ENCODE data around the gene ARRB1.
A peak's percentile ranks its signal among the peaks of the same experiment; 100 is the strongest.
"Not testable (repeated sequence)": the region's sequence is repeated elsewhere in the genome, so short reads cannot be mapped to it uniquely, and the experiment has no call there.

ARRB1 gene

DNA sequence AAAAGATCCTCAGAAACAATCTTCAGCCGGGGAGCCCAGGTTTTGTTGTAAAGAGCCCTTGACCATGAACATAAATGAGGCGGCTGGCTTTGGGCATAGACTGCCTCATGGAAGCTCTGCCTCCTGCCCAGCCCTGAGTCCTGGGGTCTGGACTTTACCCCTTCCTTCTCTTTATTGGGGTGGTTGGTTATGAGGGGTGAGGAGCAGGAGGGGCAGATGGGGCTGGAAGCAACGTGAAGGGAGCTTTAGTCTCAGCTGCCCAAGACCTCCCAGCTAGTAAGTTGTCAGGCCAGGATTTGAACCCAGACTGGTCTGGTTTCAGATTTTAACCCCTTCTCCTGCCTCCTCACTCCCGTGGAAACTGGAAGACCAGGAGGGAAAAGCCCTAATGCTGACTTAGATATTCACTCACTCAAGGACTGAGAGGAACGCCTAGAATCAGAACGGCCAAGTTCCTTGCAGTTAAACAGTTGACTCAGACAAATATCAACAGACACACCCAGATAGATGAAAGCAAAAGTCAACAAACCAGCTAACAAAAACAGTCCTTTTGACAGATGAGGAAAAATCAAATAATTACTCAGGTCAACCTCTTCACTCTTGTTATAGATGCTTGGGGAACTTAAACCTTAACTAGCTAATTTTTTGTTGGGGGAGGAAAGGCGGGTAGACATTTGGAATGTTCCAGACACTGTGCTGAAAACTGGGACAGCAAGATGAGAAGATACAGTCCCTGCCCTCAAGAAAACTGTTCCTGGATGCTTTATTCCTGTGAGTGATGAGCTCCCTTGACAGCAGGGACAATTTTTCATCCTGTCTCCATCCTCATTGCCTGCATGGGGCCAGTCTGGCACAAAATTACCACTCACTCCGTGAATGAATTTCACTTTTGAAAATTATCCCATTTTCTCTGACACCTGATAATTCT is 20.8 kb upstream of the ARRB1 start:
- DNase-seq (ENCODE audit: low spot score) = no peak

DNA sequence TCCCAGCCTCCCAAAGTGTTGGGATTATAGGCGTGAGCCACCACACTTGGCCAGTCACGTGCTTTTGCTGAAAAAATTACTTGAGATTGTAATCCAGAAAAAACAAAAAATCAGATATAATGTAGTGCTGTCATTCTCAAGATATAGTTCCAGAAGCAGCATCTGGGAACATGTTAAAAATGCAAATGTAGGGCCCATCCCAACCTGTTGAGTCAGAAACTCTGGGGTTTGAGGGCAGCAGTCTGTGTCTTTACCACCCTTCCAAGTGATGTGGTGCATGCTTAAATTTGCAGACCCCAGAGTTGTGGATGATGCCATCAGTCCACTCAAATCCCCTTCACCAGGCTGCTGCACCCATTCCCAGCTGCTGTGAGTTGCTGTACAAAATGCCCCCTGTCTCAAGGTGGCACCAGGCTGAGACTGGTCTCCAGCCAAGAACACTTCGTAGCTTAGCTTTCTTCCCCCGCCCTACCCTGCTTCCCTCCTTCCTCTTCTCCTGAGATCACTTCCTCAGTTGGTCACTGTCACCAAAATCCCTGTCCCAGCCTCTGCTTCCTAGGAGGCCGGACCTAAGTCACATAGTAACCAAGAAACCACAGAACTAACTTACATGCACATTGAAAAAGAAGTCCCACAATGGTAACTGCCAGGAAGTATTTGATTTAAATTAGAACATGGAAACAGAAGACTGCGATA is 18.2 kb upstream of the ARRB1 start:
- no peak for DNase-seq (ENCODE audit: low spot score)

DNA sequence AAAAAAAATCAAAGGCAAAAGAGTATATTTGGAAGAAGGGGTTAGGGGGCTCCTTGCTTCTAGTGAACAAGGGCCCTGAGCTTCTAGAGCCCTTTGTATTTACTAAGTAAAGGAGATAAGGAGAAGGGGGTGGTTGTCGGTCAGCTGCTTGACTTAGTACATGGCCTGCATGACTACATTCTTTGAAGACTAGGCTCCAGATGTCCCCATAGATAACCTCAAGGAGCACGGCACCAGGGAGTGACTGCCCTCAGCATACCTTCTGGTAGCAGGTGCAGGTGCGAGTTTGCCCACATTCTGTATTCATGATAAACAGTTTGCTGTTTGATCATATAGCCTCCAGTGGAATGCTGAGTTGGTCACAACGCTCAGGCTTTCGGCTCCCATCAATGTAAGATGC is 15.4 kb upstream of the ARRB1 start:
- DNase-seq (ENCODE audit: low spot score) = not testable (repeated sequence)

DNA sequence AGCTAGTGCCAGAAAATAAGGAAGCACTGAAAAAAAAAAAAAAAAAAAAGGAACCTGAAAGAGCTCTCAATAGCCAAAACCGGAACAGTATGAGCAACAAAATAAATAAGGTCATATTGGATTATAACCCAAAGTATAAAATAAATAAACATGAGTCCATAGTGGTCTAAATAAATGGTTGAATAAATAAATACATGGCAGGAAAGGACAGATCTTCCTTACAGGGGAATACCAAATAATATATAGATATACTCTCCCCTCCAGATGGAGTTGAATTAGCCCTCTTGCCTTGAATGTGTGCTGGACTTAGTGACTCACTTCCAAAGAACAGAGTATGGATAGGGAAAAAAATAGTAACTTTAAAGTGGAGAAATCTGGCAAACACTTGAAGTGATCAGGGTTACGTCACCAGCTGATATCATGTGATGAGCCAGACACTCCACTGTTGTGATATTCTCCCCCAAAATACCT is 14.3 kb upstream of the ARRB1 start:
- no peak for DNase-seq (ENCODE audit: low spot score)

DNA sequence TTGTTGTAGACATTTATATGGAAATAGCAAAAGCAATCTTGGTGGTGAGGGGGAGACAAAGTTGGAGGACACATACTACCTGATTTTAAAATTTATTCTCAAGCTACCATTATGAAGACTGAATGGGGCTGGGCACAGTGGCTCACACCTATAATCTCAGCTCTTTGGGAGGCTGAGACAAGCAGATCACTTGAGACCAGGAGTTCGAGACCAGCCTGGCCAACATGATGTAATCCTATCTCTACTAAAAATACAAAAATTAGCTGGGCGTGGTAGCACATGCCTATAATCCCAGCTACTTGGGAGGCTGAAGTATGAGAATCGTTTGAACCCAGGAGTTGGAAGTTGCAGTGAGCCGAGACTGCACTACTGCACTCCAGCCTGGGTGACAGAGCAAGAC is 10.8 kb upstream of the ARRB1 start:
- not testable (repeated sequence) for DNase-seq (ENCODE audit: low spot score)

DNA sequence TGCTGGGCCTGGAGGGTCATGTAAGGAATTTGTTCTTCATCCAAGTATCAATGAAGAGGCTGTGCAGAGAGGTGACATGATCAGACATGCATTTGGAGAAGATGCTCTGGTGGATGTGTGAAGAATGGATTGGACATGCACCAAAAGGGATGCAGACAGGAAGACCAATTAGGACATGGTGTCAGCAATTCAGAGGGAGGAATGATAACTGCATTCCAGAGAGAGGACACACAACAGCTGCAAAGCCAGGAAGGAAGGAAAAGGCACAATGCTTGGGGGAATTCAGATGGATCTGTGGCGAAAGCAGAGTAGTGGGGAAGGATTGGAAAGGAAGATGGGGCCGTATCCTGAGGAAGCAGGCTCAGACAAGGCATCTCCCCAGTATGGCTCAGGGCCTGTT is 5.2 kb upstream of the ARRB1 start:
- no peak for DNase-seq (ENCODE audit: low spot score)

DNA sequence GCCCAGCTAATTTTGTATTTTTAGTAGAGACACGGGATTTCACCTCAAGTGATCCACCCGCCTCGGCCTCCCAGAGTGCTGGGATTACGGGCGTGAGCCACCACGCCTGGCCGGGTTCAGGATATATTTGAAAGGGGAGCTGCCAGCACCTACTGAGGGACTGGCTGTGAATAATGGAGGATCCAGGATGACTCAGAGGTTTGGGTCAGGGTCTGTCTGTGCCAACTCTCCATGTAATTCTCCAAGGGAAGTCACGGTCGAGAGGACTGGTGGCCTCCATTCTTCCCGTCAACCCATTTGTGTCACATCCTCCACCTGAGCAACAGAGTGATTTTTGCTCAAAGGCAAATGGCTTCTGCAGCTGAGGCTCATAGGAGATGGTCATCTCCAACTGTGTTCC is 3.6 kb upstream of the ARRB1 start:
- DNase-seq (ENCODE audit: low spot score) = no peak

DNA sequence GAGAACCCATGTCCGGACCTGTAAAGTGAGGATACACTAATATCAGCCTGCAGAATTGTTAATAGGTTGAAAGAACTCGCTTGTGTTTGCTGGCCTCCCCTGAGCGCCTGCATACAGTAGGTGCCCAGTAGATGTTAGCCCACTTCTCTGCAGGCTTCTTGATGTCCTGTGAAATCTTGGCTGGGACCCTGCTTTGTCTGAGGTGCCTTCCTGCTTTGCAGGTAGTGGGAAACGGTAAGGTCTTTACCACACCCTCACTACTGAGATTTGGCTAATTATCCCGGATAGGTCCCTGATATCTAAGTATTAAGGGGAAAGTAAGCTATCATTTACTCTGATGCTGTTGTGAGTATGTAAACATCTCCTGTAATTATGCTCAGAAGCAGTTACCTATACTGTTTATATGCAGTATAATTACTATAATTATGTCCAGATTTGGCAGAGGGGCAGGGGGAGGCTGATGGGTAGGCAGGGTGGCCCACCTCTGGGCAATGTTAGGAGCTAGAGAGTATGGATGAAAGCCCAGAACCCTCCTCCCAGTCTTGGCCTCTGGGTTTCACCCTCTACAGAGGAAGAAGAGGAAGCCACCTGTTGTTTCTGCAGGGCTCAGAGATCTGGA is 1.2 kb upstream of the ARRB1 start:
- DNase-seq (ENCODE audit: low spot score) = no peak

DNA sequence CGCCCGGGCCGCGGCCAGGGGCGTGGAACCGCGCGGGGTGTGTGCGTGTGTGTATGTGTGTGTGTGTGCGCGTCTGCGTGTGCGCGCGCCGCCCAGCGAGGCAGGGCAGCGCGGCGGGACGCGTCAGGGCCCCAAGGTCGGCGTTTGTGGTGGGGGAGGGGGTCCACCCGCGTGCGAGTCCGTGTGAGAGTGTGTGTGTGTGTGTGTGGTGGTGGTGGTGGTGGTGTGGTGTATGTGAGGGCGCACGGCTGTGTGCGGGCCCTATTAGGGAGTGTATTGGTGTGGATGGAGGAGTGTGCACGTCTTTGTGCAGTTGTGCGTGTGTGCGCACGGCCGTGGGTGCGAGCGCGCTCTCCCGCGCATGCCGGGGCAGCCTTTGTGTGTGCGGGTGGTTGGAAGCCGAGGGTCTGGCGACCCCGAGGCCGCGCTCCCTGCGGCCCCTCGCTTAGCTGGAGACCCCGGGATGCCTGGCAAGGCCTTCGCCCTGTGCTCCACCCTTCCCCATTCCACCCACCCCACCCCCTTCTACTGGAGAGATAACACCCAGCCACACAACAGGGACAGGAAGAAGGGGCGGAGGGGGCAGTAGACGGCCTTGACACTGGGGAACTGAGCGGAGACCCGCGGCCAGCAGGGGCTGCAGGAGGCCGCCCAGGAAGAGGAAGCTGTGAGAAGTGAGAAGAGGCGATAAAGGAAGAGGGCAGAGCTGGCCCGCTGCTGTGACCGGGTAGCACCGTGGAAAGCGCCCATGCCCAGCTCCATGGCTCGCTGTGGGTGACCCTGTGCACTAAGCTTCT is 528 bp upstream of the ARRB1 start:
- no peak for DNase-seq (ENCODE audit: low spot score)

DNA sequence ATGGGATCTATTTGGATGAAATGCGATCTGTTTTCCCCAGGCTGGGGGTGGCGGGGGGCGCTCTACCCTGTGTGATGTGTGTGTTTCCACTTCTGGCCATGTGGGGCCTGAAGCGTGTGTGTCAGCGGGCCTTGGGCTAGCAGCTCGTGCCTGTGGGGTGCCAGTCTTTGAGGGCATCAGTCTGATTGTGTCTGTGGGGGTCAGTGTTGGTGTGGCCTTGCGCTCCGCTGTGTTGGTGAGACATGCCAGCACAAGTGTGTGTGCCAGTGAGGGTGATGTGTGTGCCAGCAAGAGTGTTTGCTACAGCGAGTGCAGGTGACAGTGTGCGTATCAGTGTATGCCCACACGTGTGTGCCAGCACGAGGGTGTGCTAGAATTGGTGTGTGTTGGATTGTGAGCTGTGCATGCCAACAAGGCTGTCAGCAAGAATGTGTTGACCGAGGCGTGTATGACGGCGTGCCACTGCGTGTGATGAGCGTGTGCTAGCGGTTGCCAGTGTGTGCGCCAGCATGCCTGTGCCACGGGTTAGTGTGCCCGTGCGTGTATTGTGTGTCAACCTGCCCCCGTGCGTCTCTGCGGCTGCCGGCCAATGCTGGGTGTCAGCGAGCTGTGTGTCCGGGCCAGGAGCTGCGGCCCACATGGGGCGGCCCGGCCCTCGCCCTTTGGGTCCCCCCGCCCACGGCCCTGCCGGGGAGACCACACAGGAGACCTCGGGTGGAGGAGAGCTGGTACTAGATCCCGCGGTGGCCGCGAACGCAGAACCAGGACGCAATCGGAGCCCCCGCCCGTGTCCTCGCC is 519 bp downstream of the ARRB1 start:
- DNase-seq (ENCODE audit: low spot score) = peak; percentile 36

DNA sequence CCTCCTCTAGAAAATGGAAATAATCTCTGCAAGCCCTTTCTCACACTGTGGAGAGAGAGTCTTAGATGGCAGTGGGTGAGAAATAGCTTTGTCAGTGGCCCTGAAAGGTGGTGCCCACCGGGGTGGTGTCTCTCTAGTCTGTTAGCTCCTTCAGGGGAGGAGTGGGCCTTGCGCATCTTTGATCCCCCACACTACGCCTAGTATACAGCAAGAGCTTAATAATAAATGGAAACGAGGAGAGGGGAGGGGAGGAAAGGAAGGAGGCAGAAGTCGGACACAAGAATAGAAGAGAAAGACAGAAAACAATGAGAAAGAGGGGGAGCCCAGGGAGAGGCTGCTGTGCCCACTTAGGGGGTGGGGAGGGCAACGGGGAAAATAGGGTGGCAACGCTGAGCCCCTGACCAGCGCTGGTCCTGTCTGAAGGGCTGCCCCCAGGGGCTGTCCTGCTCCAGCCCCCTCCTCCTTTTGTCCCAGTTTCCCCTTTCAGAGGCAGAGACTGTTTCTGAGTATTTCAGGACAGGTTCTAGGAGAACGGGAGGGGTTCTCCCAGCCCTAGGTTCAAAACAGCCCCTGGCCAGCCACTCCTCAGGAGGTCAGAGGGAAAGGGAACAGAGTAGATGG is 1.2 kb downstream of the ARRB1 start:
- DNase-seq (ENCODE audit: low spot score) = no peak

DNA sequence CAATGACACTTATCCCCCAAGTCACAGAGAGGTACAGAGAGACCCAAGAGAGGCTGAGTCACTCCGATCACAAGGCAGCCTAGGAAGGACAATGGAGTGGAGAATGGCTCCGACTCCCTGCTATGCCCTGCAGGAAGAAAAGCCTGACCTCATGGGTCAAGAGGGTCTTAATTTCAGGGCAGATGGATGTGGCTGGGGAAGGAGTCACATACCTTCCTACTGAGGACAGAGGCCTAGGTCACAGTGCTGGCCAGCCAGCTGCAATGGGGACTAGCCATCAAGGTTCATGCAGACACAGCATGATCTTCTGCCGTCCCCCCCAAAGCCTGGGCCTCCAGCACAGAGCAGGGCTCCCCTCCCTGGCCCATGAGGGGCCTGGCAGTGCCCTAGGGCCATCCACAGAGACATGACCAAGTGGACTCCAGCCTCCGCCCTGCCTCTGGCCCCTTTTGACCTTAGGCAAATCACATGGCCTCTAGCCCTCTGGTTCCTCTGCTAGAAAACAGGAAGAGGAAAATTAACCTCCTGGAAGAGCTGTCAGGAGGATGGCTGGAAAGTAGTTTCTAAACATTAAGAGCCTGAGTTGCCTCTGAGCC is 1.8 kb downstream of the ARRB1 start:
- no peak for DNase-seq (ENCODE audit: low spot score)

DNA sequence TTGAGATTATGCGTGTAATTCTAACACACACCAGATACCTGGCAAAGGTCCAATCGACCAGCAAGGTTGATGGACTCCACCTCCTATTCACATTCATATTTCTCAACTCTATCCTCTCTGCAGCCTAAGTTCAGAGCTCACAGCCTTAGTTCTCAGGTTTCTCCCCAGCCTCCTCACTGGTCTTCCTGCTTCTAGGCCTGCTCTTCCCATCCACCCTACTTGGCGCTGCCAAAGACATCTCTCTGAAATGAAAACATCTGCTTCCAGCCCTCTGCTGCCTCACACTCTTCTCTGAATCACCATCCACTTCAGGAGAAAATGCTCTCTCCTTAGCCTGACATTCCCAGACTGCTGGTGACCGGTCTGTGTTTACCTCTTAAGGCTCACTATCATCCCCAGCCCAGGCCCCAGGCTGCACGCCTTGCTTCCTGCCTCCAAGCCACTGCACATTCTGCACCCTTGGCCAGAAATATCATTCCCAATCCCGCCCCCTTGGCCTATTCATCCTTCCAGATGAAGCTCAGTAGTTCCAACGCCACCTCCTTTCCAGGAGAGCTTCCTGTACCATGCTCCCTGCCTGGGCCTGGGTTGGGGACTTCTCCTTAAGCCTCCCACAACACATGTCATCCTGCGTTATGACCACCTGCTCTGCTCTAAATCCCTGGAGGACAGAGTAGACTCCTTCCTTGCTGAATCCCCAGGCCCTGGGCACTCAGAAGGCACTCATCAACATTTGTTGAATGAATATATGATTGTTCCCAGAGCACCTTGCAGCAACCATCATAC is 3.5 kb downstream of the ARRB1 start:
- DNase-seq (ENCODE audit: low spot score) = peak; percentile 89

DNA sequence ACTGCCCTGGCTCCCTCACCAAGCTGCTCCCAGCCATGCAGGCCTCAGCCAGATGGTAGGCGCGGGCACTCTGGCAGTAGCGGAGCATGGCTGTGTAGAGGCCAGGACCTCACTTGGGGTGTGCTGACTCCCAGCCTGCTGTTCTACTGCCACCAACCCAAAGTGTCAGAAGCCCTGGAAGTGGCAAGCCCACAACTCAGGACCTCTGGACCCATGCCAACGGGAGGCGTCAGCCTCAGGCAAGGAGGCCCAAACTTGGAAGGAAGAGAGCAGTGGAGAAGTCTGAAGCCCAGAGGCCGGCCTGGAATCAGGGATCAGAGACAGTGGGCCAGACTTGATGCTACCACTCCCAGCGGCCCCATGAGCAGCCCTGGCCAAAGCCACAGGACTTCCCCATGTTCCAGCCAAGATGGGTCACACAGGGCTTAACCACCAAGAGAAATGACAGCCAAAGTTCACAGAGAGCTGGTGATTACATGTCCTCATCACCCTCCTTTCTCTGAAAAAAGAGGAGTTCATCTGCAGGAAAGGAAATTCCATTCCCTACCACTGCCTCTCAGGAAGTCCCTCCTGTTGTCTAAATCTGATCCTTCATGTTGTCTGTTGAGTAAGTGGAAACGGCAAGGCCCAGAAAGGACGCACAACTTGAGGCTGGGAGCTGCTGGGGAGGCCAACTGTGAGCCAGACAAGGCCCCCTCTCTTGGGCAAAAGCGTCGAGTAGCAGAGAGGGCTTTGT is 4.4 kb downstream of the ARRB1 start:
- DNase-seq (ENCODE audit: low spot score) = peak; percentile 72

DNA sequence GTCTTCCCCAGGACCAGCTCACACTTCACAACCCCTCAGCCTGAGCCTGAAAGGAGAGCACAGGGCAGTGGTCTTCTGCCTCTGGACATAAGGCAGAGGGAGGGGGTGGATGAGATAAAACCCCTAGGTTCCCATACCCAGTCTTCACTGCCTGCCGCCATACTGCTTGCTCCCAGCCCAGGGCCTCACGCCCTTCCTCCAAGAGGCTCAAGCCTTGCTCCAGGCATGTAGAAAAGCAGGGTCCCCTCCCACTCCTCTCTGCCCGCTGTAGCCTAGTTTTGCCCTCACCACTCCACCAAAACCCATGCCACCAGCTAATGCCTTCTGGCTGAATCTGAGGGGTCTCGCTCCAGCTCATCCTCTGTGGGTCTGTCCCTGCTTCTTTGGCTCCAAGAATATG is 5.2 kb downstream of the ARRB1 start:
- DNase-seq (ENCODE audit: low spot score) = no peak

DNA sequence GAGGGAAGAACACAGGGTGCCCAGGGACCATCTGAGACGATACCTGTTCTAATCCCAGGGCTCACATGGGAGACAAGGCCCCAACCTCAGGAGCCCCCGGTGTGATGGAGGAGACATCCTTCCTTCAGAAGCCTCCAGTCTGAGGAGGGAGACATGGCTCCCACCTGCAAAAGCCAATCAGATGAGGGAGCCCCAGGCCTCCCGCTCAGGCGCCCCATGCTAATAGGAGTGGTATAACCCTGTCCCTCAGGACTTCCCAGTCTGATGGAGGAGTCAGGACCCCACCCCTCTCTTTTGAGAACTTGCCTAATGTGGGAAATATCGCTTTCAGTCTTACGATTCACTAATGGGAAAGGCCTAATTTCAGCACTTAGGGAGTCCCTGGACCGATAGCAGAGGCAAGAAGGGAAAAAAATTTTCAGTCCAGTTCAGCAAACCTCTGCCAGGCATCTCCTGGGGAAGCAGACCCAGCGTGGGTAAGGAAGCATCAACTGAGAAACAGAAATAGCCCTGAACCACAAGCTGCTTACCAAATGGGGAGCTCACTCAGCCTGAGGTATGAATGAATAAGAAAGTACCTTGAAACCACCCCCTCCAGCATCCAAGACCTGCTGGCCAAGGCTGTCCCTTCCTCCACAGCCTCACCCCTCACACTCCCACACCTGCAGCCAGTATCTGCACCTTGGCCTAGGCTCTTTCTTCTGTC is 5.9 kb downstream of the ARRB1 start:
- no peak for DNase-seq (ENCODE audit: low spot score)

DNA sequence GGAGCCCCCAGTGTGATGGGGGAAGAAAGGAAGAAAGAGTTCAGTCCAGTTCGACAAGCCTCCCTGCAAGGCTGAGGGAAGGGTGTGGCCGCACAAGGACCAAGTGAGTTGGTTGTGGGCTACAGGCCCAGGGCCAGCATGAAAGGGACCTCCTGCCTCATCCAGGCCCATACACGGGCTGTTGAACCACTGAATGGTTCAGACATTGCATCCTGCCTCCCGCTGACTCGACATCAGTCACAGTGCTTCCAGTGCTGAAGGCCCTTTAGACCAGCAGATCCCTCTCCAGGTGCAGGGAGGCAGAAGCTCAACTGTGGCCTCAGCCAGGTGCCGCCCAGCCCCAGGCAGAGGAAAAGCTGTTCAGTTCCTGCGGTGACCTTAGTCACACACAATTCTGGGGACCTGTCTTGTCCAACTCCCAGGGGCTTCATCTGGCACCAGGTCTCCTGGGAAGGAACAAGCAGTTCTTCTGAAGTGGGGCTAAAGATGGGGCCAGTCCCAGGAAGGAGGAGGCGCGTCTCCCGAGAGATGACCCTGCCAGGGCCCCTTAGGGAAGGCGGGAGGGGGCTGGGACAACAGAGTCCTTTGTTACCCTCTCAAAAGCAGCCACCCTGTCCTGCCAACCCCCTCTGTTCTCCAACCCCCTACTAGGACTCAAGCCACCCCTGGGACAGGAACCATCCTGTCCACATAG is 6.6 kb downstream of the ARRB1 start:
- DNase-seq (ENCODE audit: low spot score) = no peak

DNA sequence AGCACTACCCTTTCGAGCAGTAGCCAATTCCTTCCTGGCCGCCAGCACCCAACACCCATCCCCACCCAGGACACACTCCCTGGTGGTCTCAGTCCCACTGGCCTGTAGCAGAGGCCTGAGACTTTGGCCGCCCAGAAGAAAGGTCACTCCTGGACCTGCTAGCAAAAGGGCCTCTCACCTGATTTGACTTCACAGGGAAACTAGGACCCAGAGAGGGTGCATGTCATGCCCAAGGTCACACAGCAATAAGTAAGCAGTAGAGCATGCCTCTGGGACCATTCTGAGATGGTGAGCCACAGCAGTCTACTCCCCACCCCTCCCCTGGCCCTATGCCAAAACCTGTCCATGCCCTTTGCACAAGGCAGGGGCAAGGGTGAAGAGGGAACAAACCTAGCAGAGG is 7.3 kb downstream of the ARRB1 start:
- no peak for DNase-seq (ENCODE audit: low spot score)

Data from AG20443 (cell line).